WTC11 (cell line): ENCODE results near the gene PPP2R5E. TPM values are rescaled to one million over a fixed set of nuclear protein-coding genes. Genes with fewer than 3 reads are reported as not detected.

Source experiments
- ATAC-seq: fragments of 200-7000 bp; cut with Tn5 transposase; 2 replicates; pipeline ENCODE4 v1.10.0; 2021; ENCODE audit warnings: mild to moderate bottlenecking, moderate library complexity
- CTCF ChIA-PET: fragments of 300-600 bp; sonication (Branson Sonifier 250); formaldehyde crosslinking; loops from one replicate; lab custom pipeline; 2021; ENCODE audit warnings: antibody characterized with exemption; lab: Charles Lee
- POLR2A ChIA-PET: fragments of 350-600 bp; sonication (Branson Sonifier 250); formaldehyde crosslinking; loops from one replicate; lab custom pipeline; 2021; ENCODE audit warnings: antibody characterized with exemption; lab: Charles Lee
- DNase-seq: peaks from one replicate; pipeline ENCODE4 v3.0.0; 2021; ENCODE audit warnings: low spot score
- H3K27ac Mint-ChIP-seq: 2 replicates; pipeline ENCODE4 v1.8.0; 2021; ENCODE audit warnings: mixed read lengths
- H3K27me3 Mint-ChIP-seq: 2 replicates; pipeline ENCODE4 v1.8.0; 2021; ENCODE audit warnings: low read depth, mild to moderate bottlenecking, moderate library complexity, mixed read lengths
- H3K36me3 Mint-ChIP-seq: 2 replicates; pipeline ENCODE4 v1.8.0; 2021; ENCODE audit warnings: mixed read lengths
- H3K4me1 Mint-ChIP-seq: 2 replicates; pipeline ENCODE4 v1.8.0; 2022; ENCODE audit warnings: mixed read lengths
- H3K4me3 Mint-ChIP-seq: 2 replicates; pipeline ENCODE4 v1.8.0; 2021; ENCODE audit warnings: mild to moderate bottlenecking, moderate library complexity, mixed read lengths
- H3K9me3 Mint-ChIP-seq: 2 replicates; pipeline ENCODE4 v1.8.0; 2021; ENCODE audit warnings: mixed read lengths
- FOXP1 ChIP-seq: sonication (generic); formaldehyde crosslinking; IDR thresholded peaks from 2 replicates; pipeline ENCODE4 v1.8.0; 2022; ENCODE audit warnings: missing genetic modification reagents, mild to moderate bottlenecking, moderate library complexity, borderline replicate concordance
- FOXP4 ChIP-seq: sonication (generic); formaldehyde crosslinking; IDR thresholded peaks from 2 replicates; pipeline ENCODE4 v1.8.0; 2022; ENCODE audit warnings: mild to moderate bottlenecking, missing genetic modification reagents
- GABPB1 ChIP-seq: sonication (generic); formaldehyde crosslinking; IDR thresholded peaks from 2 replicates; pipeline ENCODE4 v1.8.1; 2023; ENCODE audit warnings: mild to moderate bottlenecking, missing genetic modification reagents
- HMGA2 ChIP-seq: fragments of 250-450 bp; sonication (Bioruptor Pico); IDR thresholded peaks from 2 replicates; pipeline ENCODE4 v1.4.0; 2021; ENCODE audit warnings: mild to moderate bottlenecking, moderate library complexity
- IRF2 ChIP-seq: sonication (generic); formaldehyde crosslinking; IDR thresholded peaks from 2 replicates; pipeline ENCODE4 v1.8.0; 2022; ENCODE audit warnings: low read depth, missing genetic modification reagents, borderline replicate concordance
- NR1H2 ChIP-seq: sonication (generic); formaldehyde crosslinking; IDR thresholded peaks from 2 replicates; pipeline ENCODE4 v1.9.0; 2021; ENCODE audit warnings: mild to moderate bottlenecking, moderate library complexity, missing genetic modification reagents
- PREB ChIP-seq: sonication (generic); formaldehyde crosslinking; IDR thresholded peaks from 2 replicates; pipeline ENCODE4 v1.8.1; 2022; ENCODE audit warnings: mild to moderate bottlenecking, missing genetic modification reagents, moderate library complexity, borderline replicate concordance
- SMAD4 ChIP-seq: sonication (generic); formaldehyde crosslinking; IDR thresholded peaks from 2 replicates; pipeline ENCODE4 v1.8.0; 2022; ENCODE audit warnings: mild to moderate bottlenecking, missing genetic modification reagents
- SP1 ChIP-seq: sonication (generic); formaldehyde crosslinking; conservative IDR thresholded peaks from 2 replicates; pipeline ENCODE4 v1.8.1; 2022; ENCODE audit warnings: missing genetic modification reagents
- TEAD1 ChIP-seq: sonication (generic); formaldehyde crosslinking; IDR thresholded peaks from 2 replicates; pipeline ENCODE4 v1.8.0; 2022; ENCODE audit warnings: mild to moderate bottlenecking, missing genetic modification reagents
- TP53 ChIP-seq: sonication (generic); formaldehyde crosslinking; IDR thresholded peaks from 2 replicates; pipeline ENCODE4 v1.8.1; 2023; ENCODE audit warnings: mild to moderate bottlenecking, missing genetic modification reagents
- ZNF138 ChIP-seq: sonication (generic); formaldehyde crosslinking; conservative IDR thresholded peaks from 2 replicates; pipeline ENCODE4 v1.8.1; 2022; ENCODE audit warnings: mild to moderate bottlenecking, moderate library complexity, missing genetic modification reagents
- ZNF219 ChIP-seq: sonication (generic); formaldehyde crosslinking; IDR thresholded peaks from 2 replicates; pipeline ENCODE4 v1.8.0; 2023; ENCODE audit warnings: missing genetic modification reagents, mild to moderate bottlenecking, borderline replicate concordance
- ZNF263 ChIP-seq: sonication (generic); formaldehyde crosslinking; IDR thresholded peaks from 2 replicates; pipeline ENCODE4 v1.8.1; 2022; ENCODE audit warnings: low read depth, mild to moderate bottlenecking, moderate library complexity, missing genetic modification reagents
- ZNF281 ChIP-seq: sonication (generic); formaldehyde crosslinking; IDR thresholded peaks from 2 replicates; pipeline ENCODE4 v1.8.0; 2023; ENCODE audit warnings: mild to moderate bottlenecking, missing genetic modification reagents
- ZNF416 ChIP-seq: fragments of 250-450 bp; sonication (Bioruptor Pico); IDR thresholded peaks from 2 replicates; pipeline ENCODE4 v1.9.0; 2021; ENCODE audit warnings: mild to moderate bottlenecking, inconsistent platforms
- total RNA-seq: library from RNA; stranded (reverse); gene quantifications from 3 replicates; pipeline ENCODE4 v1.2.3, GENCODE V29; 2021
- TF ChIP-seq, protein P1 (sequence below): sonication (generic); formaldehyde crosslinking; IDR thresholded peaks from 2 replicates; pipeline ENCODE4 v1.8.0; 2022; ENCODE audit warnings: missing genetic modification reagents
- TF ChIP-seq, protein P2 (sequence below): fragments of 250-450 bp; sonication (Bioruptor Pico); IDR thresholded peaks from 2 replicates; pipeline ENCODE4 v1.9.0; 2021; ENCODE audit warnings: moderate library complexity, mild to moderate bottlenecking, inconsistent platforms, borderline replicate concordance

The PPP2R5E gene
- total RNA-seq, 1 experiment from 2014 or later, result 59.0 TPM

DNA sequence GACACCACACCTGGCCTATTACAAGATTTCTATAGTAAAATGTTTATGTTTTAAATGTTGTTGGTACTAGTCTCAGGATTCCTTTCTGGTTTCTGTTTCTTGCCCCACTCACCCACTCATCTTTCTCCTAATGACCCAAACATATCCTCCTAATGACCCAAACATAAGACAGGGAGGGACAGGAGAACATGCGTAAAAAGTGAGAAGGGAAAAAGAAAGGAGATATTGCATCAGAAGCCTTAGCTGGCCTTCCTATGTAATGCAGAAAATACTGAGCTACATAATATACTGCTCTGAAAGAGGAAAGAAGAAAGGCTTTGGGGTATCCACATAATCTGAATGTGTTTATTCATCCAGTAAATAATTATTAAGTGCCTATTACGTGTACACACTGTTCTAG, 119.8 kb downstream of the PPP2R5E start:
- POLR2A ChIA-PET, result interaction anchor here (0.6 kb wide), 1 partner anchor 190 kb away, joined by 3 read pairs; no protein-coding TSS in a partner anchor
- no peak overlapping the region for H3K4me3 Mint-ChIP-seq
- DNase-seq (no peak), ATAC-seq (no peak)
- H3K27me3 Mint-ChIP-seq, result no peaks in the 10 kb centered on the region
- H3K4me1 Mint-ChIP-seq, result peaks cover 8% of the 10 kb centered on the region
- CTCF ChIA-PET, result no interaction called here
- no peak for TF ChIP-seq ZNF263
- TF ChIP-seq FOXP1 (CRISPR knock-in tag), result no peak
- TF ChIP-seq TP53 (CRISPR knock-in tag), result no peak
- no peak for TF ChIP-seq ZNF138 (CRISPR knock-in tag)
- TF ChIP-seq HMGA2 (CRISPR knock-in tag), result no peak
- TF ChIP-seq ZNF416 (CRISPR knock-in tag), result no peak
- no peak for TF ChIP-seq SMAD4 (CRISPR knock-in tag)
- TF ChIP-seq NR1H2 (CRISPR knock-in tag), result no peak
- no peak for TF ChIP-seq SP1
- no peak for TF ChIP-seq ZNF281 (CRISPR knock-in tag)
- no peak for TF ChIP-seq PREB
- TF ChIP-seq, protein P1, sequence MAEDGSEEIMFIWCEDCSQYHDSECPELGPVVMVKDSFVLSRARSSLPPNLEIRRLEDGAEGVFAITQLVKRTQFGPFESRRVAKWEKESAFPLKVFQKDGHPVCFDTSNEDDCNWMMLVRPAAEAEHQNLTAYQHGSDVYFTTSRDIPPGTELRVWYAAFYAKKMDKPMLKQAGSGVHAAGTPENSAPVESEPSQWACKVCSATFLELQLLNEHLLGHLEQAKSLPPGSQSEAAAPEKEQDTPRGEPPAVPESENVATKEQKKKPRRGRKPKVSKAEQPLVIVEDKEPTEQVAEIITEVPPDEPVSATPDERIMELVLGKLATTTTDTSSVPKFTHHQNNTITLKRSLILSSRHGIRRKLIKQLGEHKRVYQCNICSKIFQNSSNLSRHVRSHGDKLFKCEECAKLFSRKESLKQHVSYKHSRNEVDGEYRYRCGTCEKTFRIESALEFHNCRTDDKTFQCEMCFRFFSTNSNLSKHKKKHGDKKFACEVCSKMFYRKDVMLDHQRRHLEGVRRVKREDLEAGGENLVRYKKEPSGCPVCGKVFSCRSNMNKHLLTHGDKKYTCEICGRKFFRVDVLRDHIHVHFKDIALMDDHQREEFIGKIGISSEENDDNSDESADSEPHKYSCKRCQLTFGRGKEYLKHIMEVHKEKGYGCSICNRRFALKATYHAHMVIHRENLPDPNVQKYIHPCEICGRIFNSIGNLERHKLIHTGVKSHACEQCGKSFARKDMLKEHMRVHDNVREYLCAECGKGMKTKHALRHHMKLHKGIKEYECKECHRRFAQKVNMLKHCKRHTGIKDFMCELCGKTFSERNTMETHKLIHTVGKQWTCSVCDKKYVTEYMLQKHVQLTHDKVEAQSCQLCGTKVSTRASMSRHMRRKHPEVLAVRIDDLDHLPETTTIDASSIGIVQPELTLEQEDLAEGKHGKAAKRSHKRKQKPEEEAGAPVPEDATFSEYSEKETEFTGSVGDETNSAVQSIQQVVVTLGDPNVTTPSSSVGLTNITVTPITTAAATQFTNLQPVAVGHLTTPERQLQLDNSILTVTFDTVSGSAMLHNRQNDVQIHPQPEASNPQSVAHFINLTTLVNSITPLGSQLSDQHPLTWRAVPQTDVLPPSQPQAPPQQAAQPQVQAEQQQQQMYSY (CRISPR knock-in tag), result no peak
- TF ChIP-seq, protein P2, sequence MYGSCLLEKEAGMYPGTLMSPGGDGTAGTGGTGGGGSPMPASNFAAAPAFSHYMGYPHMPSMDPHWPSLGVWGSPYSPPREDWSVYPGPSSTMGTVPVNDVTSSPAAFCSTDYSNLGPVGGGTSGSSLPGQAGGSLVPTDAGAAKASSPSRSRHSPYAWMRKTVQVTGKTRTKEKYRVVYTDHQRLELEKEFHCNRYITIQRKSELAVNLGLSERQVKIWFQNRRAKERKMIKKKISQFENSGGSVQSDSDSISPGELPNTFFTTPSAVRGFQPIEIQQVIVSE (CRISPR knock-in tag), result no peak
- TF ChIP-seq FOXP4 (CRISPR knock-in tag), result no peak
- TF ChIP-seq TEAD1, result no peak
- TF ChIP-seq IRF2, result no peak
- TF ChIP-seq ZNF219 (CRISPR knock-in tag), result no peak
- TF ChIP-seq GABPB1 (CRISPR knock-in tag), result no peak
- TF ChIP-seq, all 79 proteins: peak for 0
- Mint-ChIP-seq H3K9me3 (peaks cover 5% of the 10 kb centered on the region), H3K36me3 (peaks cover 9% of the 10 kb centered on the region), H3K27ac (no peak overlapping the region)
